Measurements from ENCODE around the gene MMGT1. TPM values are rescaled to one million over a fixed set of nuclear protein-coding genes. Genes with fewer than 3 reads are reported as not detected.

MMGT1 gene
- total RNA-seq, result 10 to 100 TPM; 15.5 to 15.6 TPM

GRCh38 chrX:135973548-135974278, at the start of gene MMGT1:
Gene MMGT1 (minus strand): TSS chrX:135973988. CDS start chrX:135973675, 313 bp downstream.
- ChIA-PET POLR2A (interaction anchor here (1.0 to 2.9 kb wide), 2 partner anchors 11 to 15 kb away, joined by 3 to 14 read pairs; partner anchors contain the start of gene SLC9A6), CTCF (interaction anchor here (0.6 to 1.1 kb wide), 2 partner anchors 10 to 17 kb away, joined by 3 to 4 read pairs; no protein-coding TSS in a partner anchor)
- Mint-ChIP-seq H3K4me3 (peak within 1 kb of the TSS; percentile 90), H3K36me3 (ENCODE audit: low read depth) (no peaks in the 10 kb centered on the region), H3K27me3 (no peaks in the 10 kb centered on the region), H3K4me1 (ENCODE audit: low read depth) (peaks cover 24% of the 10 kb centered on the region), H3K9me3 (no peaks in the 10 kb centered on the region), H3K27ac (peak within 1 kb of the TSS; percentile 99)
- TF ChIP-seq CTCF (IDR thresholded peaks at IDR 0.05), result no peak
- intact Hi-C loops (cut with micrococcal nuclease), result no loop called here
- peak; percentile 87 for DNase-seq
- peak; percentile 91 for ATAC-seq

- Mint-ChIP-seq H3K4me1 (ENCODE audit: low read depth) (peaks cover 9% of the 10 kb centered on the region), H3K36me3 (ENCODE audit: low read depth) (peaks cover 10% of the 10 kb centered on the region), H3K9me3 (no peaks in the 10 kb centered on the region), H3K27ac (peak overlapping the region; percentile 78), H3K27me3 (no peaks in the 10 kb centered on the region), H3K4me3 (no peak overlapping the region)
- CTCF ChIA-PET, result interaction anchor here (0.7 kb wide), 1 partner anchor 11 kb away, joined by 3 read pairs; no protein-coding TSS in a partner anchor
- DNase-seq, result no peak
- ATAC-seq, result peak; percentile 68
- POLR2A ChIA-PET, result no interaction called here
- no peak for TF ChIP-seq CTCF (IDR thresholded peaks at IDR 0.05)
- intact Hi-C loops (cut with micrococcal nuclease), result loop anchor here (10.0 kb wide), 1 partner anchor 193 kb away; no protein-coding TSS in a partner anchor
These were observed 48.1 kb upstream of the MMGT1 start for GRCh38 chrX:136021903-136022302.

- ATAC-seq (no peak), DNase-seq (no peak)
- H3K9me3 Mint-ChIP-seq, result no peaks in the 10 kb centered on the region
- POLR2A ChIA-PET, result no interaction called here
- CTCF ChIA-PET, result no interaction called here
- no peaks in the 10 kb centered on the region for H3K27me3 Mint-ChIP-seq
- TF ChIP-seq CTCF (IDR thresholded peaks at IDR 0.05), result no peak
- intact Hi-C loops (cut with micrococcal nuclease), result loop anchor here (10.0 kb wide), 1 partner anchor 194 kb away; no protein-coding TSS in a partner anchor
- peak overlapping the region; percentile 78 for H3K27ac Mint-ChIP-seq
- H3K4me1 Mint-ChIP-seq (ENCODE audit: low read depth), result peaks cover 9% of the 10 kb centered on the region
- H3K36me3 Mint-ChIP-seq (ENCODE audit: low read depth), result peaks cover 10% of the 10 kb centered on the region
- H3K4me3 Mint-ChIP-seq, result no peak overlapping the region
These were observed 47.4 kb upstream of the MMGT1 start for GRCh38 chrX:136021160-136021559.

- ChIA-PET POLR2A (no interaction called here), CTCF (interaction anchor here (1.1 kb wide), 1 partner anchor 9 kb away, joined by 3 read pairs; no protein-coding TSS in a partner anchor)
- Mint-ChIP-seq H3K4me1 (ENCODE audit: low read depth) (peaks cover 9% of the 10 kb centered on the region), H3K36me3 (ENCODE audit: low read depth) (peaks cover 10% of the 10 kb centered on the region), H3K9me3 (no peaks in the 10 kb centered on the region), H3K4me3 (no peak overlapping the region), H3K27ac (no peak overlapping the region), H3K27me3 (no peaks in the 10 kb centered on the region)
- no peak for TF ChIP-seq CTCF (IDR thresholded peaks at IDR 0.05)
- DNase-seq (no peak), ATAC-seq (no peak)
- intact Hi-C loops (cut with micrococcal nuclease), result no loop called here
These were observed 45.4 kb upstream of the MMGT1 start for GRCh38 chrX:136019226-136019625.

- POLR2A ChIA-PET, result no interaction called here
- no peaks in the 10 kb centered on the region for H3K9me3 Mint-ChIP-seq
- no peak for TF ChIP-seq CTCF (IDR thresholded peaks at IDR 0.05)
- CTCF ChIA-PET, result interaction anchor here (3.4 kb wide), 1 partner anchor 11 kb away, joined by 12 read pairs; no protein-coding TSS in a partner anchor
- no peaks in the 10 kb centered on the region for H3K27me3 Mint-ChIP-seq
- DNase-seq (no peak), ATAC-seq (no peak)
- H3K27ac Mint-ChIP-seq, result no peak overlapping the region
- peaks cover 12% of the 10 kb centered on the region for H3K36me3 Mint-ChIP-seq (ENCODE audit: low read depth)
- intact Hi-C loops (cut with micrococcal nuclease), result no loop called here
- H3K4me1 Mint-ChIP-seq (ENCODE audit: low read depth), result peaks cover 9% of the 10 kb centered on the region
- H3K4me3 Mint-ChIP-seq, result no peak overlapping the region
These were observed 43.1 kb upstream of the MMGT1 start for GRCh38 chrX:136016881-136017280.
